Muscle of arm (tissue), 12 donors: ENCODE measurements around the gene UCHL1. TPM values are rescaled to one million over a fixed set of nuclear protein-coding genes. Genes with fewer than 3 reads are reported as not detected.
A peak's percentile ranks its signal among the peaks of the same experiment; 100 is the strongest.
"Not testable (repeated sequence)": the region's sequence is repeated elsewhere in the genome, so short reads cannot be mapped to it uniquely, and the experiment has no call there.

Experiments
- DNase-seq: peaks from one replicate; pipeline ENCODE4 v3.0.0-alpha.2; 2013
- polyA plus RNA-seq, 12 donors: library from polyadenylated mRNA; unstranded; fragments of 120-200 nt; gene quantifications; one replicate each; pipeline ENCODE4 v1.2.1, GENCODE V29; 2013; ENCODE audit not compliant: insufficient read length in 12 of 12

The UCHL1 gene
- polyA plus RNA-seq, 12 donors, result 14.8 to 71.5 (median 20.9) TPM; not detected in 1

DNA sequence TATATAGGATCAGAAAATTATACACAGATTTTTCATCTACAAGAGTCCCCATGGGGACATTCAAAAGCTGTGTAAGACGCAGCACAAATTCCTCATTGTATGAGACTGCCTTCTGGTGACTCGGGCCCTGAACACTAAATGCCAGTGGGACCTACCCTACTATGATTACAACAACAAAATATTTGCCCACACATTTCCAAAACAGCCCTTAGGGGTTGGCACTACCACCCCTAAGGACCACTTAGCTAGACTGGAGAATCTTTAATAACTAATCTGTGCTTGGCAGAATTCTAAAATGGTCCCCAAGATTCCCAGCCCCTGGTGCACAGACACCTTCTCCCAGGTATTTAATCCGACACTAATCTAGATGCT is 29.1 kb downstream of the UCHL1 start:
- no peak for DNase-seq

DNA sequence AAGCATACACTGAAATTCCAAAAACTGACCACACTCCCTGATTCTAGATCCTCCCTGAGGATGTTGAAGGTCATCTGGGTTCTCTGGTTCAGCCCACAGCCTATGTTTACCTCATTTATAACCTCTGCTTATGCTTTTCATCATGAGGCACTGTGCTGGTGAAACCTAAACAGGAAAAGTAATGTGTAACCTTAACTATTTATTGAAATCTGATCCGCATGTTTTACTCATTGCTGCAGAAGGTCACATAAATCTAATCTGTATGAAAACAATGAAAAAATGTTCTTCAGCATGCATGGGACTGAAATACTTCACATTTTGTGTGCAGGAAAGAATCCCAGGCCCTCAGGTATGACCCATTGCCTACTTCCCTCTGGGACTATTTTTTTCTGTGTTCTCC is 30.3 kb downstream of the UCHL1 start:
- no peak for DNase-seq

DNA sequence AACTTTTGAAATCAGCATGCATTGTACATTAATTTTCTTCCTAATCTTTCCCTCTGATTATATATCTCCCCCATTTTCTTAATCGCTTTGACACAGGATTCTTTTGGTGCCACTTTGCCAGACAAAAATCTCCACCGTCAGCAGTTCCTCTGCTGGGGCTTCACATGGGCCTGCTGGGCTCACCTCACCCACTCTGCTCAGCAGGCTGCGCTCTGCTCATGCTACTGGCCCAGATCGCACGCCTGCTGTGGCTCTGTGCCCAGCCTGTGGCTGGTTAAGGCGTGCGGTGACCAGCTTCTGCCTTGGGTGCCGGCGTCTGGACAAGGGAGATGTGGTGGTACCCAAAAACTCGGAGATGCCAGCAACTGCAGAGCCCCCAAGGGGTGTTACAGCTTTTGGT is 31.1 kb downstream of the UCHL1 start:
- no peak for DNase-seq

DNA sequence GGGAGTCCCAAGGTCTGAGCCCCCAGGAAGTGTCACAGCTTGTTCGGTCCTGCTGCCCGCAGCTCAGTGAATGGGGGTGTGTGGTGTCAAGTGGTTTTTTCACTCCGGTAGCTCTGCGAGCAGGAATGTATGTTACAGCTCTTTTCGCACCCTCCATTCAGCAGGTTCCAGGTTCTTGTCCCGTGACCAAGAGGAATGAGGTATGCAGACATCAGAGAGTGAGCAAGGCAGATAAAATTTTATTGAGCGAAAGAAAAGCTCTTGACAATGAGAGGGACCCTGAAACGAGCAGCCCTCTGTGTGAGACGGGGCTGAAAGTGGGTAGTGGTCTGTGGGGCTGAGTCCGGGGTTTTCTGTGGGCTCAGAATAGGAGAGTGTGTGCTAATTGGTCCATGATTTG is 31.5 kb downstream of the UCHL1 start:
- DNase-seq, result no peak

DNA sequence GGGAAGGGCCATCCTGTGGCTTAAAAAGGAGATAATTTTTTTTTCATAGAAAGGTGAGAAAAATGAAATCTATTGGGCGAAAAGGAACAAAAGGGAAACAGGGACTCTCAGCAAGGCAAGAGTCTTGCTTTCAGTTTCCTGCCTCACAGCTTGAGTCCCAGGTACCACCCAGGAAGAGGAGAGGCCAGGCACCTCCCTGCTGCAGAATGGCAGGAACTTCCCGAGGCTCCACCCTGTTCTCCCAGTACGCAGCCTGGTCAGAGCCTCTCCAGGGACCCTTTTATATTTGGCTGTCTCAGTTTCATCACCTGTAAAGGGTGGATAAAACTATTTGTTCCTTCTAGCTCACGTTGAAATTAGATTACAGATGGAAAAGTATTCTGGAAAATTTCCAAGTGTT is 33.8 kb downstream of the UCHL1 start:
- DNase-seq, result no peak

DNA sequence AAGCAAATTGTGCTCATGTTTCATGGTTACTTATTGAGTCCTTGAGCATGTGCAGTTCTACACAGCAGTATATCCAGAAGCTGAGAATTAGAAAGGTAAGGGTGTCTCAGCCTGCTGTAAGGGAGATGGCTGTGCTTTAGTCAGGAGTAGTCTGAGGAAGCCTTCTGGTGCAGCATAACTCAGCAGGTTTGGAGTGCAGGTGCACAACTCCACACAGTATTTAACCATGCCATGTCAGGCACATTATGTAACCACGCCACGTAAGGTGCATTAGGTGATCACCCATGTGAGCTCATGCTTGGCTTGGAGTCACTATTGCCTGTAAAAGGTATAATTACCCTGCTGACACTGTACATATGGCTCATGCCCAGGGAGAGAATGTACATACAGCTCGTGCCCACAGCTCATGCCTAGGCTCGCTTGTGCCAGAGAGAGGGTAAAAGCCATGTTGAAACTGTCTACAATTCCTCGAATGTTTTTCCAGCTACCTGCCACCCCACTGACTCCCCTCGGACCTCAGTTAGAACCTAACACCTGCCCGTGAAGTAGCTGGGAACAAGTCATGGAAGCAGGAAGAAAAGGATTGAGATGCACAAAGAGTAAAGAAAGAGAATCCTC is 37.8 kb downstream of the UCHL1 start:
- no peak for DNase-seq

DNA sequence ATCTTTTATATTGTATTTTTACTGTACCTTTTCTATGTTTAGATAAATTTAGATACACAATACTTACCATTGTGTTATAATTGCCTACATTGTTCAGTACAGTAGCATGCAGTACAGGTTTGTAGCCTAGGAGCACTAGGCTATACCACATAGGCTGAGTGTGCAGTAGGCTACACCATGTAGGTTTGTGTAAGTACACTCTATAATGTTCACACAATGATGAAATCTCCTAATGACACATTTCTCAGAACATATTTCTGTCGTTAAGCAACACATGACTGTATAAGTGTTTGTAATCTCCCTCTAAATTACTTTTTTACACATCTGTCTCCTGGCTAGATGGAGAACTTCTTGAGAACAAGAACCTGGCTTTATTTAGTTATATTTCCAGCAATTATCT is 40.3 kb downstream of the UCHL1 start:
- DNase-seq, result no peak

DNA sequence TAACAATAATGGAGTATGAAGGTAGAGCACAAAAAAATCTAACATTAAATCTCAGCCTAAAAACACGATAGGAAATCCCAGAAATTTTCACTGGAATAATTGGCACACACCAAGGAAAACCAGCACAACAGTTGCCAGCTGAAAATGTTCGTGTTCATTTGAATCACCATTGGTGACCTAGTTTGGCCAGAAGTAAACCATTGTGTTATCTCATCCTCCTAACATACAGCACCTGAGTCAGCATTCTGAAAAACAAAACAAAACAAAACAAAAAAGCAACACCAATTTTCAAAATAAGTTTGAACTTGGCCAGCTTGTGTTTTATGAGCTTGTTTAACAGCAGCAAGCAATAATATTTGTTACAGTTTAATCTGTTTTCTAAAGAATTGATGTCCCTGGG is 41.1 kb downstream of the UCHL1 start:
- no peak for DNase-seq

DNA sequence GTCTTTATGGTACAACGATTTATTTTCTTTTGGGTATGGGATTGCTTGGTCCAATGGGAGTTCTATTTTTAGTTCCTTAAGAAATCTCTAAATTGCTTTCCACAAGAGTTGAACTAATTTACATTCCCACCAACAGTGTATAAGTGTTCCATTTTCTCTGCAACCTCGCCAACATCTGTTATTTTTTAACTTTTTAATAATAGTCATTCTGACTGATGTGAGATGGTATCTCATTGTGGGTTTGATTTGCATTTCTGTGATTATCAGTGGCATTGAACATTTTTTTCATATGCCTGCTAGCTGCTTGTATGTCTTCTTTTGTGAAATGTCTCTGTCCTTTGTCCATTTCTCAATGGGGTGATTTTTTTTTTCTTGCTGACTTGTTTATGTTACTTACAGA is 42.8 kb downstream of the UCHL1 start:
- DNase-seq, result no peak

DNA sequence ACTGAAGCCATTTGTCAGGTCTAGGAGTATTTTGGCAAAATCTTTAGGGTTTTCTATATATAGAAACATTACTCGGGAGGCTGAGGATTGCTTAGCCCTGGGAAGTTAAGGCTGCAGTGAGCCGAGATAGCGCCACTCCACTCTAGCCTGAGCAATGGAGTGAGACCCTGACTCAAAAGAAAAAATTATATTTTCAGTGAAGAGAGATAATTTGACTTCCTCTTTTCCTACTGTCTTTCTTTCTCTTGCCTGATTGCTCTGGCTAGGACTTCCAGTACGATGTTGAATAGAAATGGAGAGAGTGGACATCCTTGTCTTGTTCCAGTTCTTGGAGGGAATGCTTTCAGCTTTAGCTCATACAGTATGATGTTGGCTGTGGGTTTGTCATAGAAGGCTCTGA is 44.4 kb downstream of the UCHL1 start:
- no peak for DNase-seq

DNA sequence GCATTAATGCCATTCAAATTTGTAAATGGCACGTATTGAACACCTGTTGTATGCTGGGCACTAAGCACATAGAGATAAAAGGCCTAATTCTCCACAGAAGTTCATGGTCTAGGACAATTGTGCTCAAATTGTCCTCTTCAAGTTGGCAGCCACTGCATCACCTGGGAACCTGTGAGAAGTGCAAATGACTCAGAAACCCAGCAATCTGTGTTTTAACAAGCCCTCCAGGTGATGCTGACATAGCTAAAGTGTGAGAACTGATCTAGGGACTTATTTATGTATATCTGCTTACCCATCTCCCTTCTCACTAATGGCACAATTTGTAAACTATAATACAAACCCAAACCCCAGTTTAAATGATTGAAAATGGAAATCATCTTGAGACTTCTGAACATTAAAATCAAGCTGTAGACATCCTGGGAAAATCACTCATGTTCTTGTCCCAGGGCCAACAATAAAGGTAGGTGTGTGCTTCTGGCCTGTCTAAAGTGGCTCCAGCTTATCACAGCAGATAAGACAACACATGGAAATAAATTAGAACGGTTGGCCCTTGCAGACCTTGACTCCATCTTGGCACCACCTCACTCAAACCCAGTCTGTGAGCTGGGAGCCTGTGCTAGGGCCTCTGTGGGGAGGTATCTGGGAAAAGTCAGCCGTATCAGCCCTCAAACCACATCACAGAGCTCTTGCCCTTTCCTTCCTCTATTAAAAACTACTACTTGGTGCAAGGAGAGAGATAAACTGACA is 46.8 kb downstream of the UCHL1 start:
- no peak for DNase-seq

DNA sequence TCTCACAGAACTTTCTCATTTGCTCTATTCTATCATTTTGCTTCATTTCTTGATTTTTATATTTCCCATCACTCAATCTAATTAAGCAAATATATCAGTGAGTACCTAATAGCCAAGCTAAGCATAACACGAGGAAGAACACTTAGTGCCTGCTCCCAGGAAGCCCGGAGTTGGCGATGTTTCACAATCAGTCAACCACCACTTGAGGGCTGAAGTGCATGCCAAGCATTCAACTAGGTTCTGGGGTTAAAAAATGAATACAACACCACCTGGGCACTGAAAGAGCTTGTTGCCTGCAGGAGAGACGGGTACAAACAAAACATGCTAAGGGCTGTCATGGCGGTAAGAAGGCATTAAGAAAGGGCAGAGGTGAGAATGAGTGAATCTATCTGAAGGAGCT is 47.5 kb downstream of the UCHL1 start:
- no peak for DNase-seq

DNA sequence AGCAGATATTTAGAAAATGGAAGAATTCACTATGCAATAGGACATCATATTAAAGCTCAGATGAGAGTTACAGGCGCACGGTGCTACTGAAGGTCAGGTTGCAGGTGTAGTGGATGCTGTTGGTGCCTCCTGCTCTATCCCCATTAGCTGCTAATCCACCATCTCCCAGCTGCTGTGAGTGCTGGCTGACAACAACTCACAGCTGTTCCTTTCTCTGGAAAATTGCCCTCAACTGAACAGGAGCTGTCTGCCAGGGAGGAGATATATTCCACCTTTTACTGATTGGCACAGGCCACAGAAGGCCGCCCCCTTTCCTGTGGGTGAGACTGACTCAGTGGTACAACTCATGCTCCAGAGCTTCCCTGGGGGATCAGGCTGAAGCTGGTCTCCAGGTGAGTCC is 48.7 kb downstream of the UCHL1 start:
- DNase-seq, result peak; percentile 38

DNA sequence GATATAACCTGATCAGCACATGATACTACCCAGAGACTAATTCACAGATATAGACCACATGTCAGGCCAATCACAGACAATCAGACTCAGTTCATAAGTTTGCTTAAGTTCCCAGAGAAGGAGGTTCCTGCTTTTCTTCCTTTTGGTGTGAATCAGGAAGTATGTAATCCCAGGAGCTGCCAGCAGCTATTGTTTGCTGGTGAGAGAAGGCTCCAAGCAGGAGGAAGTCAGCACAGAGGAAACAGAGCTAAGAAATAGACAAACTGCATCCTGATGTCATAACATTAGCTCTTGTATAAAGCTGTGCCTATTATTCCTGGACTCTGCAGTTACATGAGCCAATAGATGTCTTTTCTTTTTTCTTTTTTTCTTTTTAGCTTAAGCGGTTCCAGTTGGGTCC is 50.9 kb downstream of the UCHL1 start:
- no peak for DNase-seq

DNA sequence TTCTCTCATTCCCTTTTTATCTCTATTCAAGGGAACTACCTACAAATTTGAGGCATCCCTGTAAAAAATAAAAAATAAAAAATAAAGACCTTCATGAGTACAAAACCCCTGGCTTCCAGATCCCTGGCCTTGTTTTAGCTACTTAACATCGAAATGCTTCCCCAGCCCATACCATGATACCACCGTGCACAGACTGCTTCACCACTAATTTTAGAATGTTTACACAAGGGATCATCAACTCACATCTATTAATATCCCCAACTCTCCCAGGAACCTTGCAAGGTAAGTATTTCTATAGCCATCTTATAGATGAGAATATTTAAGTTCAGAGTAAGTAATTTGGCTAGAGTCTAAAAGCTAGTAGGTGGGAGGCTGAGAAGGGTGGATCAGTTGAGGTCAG is 51.7 kb downstream of the UCHL1 start:
- DNase-seq, result no peak

DNA sequence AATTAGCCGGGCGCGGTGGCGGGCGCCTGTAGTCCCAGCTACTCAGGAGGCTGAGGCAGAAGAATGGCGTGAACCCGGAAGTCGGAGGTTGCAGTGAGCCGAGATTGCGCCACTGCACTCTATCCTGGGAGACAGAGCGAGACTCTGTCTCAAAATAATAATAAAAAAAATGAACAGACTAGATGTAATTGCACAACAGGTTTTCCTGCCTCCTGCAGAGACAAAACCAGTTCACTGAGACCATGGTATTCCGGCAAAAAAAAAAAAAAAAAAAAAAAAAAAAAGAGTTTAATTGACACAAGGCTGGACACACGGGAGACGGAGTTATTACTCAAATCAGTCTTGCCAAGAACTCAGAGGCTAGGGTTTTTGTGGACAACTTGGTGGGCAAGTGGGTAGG is 58.7 kb downstream of the UCHL1 start:
- not testable (repeated sequence) for DNase-seq

DNA sequence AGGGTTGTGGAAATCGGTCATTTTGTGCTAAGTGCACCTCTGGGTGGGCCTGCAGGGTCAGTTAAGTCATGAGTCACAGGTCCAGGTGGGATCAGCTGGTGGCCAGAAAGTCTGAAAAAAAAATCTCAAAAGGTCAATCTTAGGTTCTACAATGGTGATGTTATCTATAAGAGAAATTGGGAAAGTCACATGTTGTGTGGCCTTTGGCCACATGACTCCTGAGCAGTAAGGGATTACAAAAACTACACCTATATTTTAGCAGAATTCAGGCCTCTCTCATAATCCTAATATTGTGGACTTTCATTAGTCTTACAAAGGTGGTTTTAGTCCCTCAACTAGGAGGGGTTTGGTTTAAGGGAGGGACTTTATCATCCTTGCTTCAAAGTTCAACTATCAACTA is 59.1 kb downstream of the UCHL1 start:
- no peak for DNase-seq

Other genes with a start within 250 kb of the UCHL1 start
- gene APBB2, start 42.4 kb upstream of the UCHL1 start, polyA plus RNA-seq, result 1,000 to 10,000 TPM in 1 of 12 donors, 10 to 100 TPM in 11; 32.7 to 1,075 (median 44.2) TPM